M059J (cell line): Measurements from ENCODE around the gene SP110. TPM values are rescaled to one million over a fixed set of nuclear protein-coding genes. Genes with fewer than 3 reads are reported as not detected.
"Not testable (repeated sequence)": the region's sequence is repeated elsewhere in the genome, so short reads cannot be mapped to it uniquely, and the experiment has no call there.

ENCODE experiments used
- DNase-seq: peaks from one replicate; pipeline ENCODE4 v3.0.0-alpha.2; 2012; ENCODE audit warnings: low read depth
- total RNA-seq: library from RNA; depleted of rRNA; stranded (reverse); fragments of >200 nt; shearing (Covaris generic); gene quantifications from 2 replicates; pipeline ENCODE4 v1.2.3, GENCODE V29; 2014; rRNA removed

SP110 gene
- total RNA-seq, result 71.1 and 93.4 TPM in 2 replicates

DNA sequence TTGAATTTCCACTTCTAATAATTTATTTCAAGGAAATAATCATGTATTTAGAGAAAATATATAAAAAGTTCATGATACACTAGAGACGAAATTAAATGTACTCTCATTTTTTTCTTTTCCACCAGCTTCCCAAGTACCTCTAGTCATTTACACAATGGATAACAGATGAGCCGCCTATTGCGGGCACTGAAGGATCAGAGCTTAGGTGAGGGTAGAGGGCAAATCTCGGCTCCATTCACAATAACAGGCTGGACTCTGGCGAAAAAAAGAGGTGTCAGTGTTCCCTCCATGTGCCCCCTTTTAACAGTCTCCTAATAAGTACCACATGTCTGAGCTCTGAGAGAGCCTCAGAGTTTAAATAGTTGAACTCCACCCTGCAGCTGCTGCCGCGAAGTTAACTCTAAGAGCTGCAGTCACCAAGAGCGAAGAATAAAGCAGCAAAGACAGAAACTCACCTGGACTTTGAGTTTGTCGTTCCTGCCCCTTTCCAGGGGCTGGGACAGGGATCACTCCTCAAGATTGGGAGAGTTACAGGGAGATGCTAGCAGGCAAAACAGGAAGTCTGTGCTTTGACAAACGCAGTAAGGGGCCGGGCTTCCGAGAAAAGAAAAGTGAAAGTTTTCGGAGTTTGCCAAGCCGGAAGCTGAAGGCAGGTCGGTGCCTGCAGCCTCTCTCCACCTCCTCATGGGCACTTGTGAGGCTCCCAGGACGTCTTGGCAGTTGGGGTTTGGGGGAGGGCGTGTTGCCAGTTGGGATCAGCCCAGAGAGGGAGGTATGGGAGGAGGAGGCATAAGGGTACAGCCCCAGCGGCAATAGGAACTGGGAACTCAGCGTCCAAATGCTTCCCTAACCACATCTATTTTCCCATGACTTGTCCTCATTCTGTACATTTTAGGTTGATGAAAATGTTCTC is at the start of gene SP110:
Gene SP110 (minus strand): TSS at position 566 of the 913 bp plus-strand sequence. CDS start 3,057 bp downstream, outside the sequence.
- peak; percentile 98 for DNase-seq

DNA sequence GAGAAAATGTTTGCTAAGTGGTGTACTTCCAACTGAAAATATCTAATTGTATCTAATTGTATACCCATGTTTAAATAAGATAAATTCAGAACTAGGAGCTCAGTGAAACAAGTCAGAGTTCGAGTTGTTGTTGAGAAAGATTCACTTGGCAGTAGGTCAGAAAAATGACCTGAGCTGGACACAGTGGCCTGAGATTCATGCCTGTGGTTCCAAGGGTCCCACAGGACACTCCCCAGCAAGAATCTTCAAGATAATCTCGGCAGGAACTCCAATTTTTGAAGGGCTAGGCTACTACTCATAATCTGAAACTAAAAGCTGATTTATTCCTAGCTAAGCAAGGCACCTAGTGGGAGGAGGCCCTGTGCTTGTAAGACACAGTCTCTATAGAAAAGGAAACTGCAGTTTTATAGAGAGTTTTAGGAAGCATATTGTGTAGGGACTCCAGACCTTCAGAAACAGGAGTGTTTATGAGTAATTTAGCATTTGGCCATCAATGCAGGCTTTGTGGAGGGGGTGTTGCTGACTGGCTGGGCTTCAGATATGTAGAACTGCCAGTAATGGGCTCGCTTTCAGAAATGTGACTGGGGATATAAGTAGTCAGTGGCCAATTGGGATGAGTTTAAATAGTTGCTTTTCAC is 48.9 kb upstream of the SP110 start:
- DNase-seq, result peak; percentile 28

- DNase-seq, result no peak
Measured at GRCh38 chr2:230267556-230267955, 47.8 kb upstream of the SP110 start.

GRCh38 chr2:230267059-230267458 is 47.3 kb upstream of the SP110 start:
- DNase-seq, result no peak

GRCh38 chr2:230266638-230267037 is 46.9 kb upstream of the SP110 start:
- DNase-seq, result no peak

DNA sequence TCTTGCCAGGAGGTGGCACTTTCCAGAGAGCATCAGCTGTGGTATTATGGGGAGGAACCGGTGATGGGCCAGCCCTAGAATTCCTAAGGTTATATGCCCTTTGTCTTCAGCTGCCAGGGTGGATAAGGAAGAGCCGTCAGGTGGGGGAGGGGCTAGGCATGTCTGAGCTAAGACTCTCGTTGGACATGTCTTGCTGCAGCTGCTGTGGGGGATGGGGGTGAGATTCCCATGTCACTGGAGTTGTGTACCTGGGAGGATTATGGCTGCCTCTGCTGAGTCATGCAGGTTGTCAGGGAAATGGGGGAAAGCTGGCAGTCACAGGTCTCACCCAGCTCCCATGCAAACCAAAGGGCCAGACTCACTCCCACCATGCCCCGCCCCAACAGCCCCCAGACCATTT is 45.2 kb upstream of the SP110 start:
- not testable (repeated sequence) for DNase-seq

- no peak for DNase-seq
Measured at GRCh38 chr2:230262246-230262645, 42.5 kb upstream of the SP110 start.

DNA sequence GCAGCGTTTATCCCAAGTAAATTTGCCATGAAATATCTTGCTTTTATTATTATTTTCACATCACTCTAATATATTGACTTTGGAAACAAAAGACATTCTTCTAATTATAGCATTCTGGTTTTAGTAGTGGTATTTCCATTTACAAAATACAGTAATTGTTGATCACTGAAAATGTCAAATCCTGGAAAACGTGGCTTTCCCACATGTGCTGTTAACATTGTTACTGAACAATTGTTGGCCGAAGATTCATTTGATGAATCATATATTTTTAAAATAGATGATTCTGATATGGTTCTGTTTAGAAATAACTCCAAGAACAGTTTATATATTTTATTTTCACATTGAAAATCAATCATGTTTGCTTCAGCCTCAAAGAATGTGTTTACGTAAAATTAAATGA is 38.7 kb upstream of the SP110 start:
- no peak for DNase-seq

DNA sequence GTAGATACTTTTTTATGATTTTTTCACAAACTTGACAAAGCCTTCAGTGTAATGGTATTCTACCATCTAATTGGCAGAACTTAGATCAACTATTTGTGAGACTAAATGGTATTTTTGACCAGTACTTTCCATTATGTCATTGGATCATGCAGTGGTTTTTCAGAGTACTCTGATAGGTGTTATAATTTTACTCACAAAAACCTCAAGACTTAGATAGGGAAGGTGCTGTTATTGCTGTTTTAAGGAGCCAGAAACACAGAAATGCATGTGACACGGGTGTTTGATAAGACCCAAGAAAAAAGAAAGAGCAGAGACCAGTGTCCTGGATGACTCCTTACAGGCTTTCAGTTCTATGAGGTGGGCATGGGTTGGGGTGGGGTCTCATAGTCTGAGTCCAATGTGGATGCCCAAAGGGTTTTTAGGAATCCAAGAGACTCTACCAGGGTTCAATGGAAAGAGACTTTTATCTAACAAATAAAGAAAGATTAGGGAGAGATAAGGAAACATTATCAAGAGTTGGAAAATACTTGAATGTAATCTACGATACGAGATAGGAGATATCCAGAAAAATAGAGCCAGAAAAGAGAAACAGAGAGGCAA is 37.0 kb upstream of the SP110 start:
- DNase-seq, result no peak

DNA sequence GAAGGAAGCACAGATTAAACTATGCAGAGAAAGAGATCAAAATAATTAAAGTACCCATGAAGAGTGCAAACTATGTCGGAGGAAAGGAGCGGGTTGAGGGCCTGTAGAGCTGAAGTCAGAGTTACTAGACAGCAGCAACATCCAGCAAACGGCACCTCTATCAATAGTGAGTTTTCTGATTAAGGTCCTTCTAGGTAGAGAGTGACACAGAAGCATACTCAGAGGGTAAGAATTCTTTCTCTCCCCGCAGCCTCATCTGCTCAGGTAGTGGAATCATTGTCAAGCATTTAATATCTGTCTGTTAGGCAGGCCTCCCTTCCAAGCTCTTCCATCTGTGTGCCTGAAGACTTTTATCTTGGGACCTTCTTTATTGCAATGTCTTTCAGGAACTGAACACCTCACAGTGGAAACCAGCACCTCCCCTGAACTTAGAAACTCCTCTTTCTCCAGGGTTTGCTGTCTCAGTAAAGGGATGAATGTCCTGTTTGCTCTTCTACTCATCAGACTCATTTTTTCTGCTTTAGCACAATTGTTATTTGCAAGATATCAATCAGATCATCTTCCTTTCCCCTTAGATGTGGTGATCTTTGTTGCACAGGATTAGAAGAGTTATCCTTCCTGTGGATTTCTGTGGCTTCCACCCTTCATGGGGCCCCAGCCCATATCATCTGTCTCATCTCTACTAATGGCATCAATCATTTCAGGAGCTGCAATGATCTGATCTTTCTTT is 34.5 kb upstream of the SP110 start:
- no peak for DNase-seq

GRCh38 chr2:230250231-230250630 is 30.4 kb upstream of the SP110 start:
- DNase-seq, result no peak

- no peak for DNase-seq
Measured at GRCh38 chr2:230246206-230246605, 26.4 kb upstream of the SP110 start.

- DNase-seq, result peak; percentile 67
Measured at GRCh38 chr2:230244211-230244610, 24.4 kb upstream of the SP110 start.

DNA sequence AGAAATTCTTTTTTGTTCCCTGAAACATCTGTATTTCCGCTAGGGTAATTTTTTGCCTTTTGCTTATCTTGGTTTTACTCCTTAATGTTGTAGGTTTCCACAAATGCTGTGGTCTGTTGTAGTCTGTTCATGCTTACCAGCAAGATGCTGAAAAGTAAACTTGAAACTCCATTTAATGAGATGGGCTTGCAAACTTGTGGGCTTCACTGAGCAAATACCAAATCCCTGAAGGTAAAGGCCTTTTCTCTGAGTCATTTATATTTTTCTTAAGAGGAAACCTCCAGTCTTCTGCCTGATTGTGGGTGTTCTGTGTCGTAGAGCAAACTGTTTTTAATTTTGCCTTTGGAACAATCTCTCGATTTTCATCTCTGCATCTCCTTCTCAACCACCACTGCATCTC is 15.1 kb upstream of the SP110 start:
- peak; percentile 58 for DNase-seq

GRCh38 chr2:230234122-230234722 is 14.4 kb upstream of the SP110 start:
- DNase-seq, result no peak

DNA sequence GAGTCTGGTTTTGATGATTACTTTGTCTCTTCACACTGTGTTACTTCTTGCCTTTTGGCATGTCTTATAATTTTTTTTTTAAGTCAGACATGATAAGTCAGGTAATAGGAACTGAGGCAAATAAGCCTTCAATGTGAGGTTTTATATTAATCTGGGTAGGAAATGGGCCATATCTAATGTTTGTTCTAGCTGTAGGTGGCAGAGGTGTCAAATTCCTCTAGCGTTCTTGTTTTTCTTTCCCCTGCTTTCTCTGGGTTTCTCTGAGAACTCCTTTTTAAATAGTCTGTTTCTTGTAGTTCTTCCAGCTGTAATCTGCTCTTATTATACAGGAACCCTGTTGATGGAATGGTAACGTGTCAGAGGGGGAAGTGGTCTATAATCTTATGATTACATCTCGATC is 11.5 kb upstream of the SP110 start:
- DNase-seq, result no peak

DNA sequence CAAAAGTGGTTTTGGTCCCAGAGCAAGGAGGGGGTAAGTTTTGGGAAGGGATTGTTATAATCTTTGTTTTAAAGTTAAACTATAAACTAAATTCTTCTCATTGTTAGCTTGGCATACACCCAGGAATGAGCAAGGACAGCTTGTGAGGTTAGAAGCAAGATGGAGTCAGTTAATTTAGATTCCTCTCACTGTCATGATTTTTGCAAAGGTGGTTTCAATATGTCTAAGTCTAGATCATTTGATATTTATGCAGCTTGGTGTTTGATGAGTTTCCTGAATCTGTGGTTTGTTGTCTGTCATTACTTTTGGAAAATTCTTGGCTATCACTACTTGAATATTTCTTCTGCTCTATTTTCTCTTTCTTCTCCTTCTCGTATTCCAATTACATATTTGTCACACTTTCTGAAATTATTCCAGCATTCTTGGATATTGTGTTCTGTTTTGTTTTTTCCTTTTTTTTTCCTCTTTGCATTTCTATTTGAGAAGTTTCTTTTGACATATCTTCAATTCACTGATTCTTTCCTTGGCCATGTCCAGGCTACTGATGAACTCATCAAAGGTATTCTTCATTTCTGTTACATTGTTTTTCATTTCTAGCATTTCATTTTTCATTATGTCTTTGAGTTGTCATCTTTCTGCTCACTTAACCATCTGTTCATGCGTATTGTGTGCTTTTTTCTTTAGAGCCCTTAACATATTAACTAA is 10.9 kb upstream of the SP110 start:
- DNase-seq, result no peak

DNA sequence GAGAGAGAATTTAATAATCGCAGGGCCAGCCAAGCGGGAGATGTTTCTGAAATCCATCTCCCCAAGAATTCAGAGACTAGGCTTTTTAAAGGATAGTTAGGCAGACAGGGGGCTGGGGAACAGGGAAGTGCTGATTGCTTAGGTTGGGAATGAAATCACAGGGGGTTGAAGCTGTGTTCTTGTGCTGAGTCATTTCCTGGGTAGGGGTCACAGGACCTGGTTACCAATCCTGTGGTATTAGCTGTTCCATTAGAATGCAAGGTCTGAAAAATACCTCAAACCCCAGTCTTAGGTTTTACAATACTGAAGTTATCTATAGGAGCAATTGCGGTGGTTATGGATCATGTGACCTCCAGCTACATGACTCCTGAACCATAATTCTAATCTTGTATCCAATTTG is 10.3 kb upstream of the SP110 start:
- peak; percentile 90 for DNase-seq

- DNase-seq, result no peak
Measured at GRCh38 chr2:230227216-230227615, 7.4 kb upstream of the SP110 start.

- DNase-seq, result no peak
Measured at GRCh38 chr2:230226051-230226551, 6.3 kb upstream of the SP110 start.

DNA sequence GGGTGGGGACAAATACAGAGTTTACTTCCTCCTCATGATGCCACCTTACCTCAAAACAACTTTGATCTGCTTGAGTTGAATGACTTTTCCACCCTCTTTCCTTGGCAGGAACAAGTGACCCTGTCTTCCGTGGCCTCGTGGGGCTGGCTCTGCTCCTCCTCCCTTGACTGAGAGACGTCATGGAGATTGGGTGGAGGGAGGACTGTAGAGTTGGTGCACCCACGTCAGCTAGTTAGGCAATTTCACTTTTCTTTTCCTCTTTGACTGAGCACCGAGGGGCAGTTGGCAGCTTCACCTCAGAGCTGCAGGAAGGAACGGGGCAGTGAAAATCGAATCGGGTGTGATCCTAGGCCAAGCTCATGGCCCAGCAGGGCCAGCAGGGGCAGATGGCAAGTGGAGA is 5.7 kb upstream of the SP110 start, which contains the start of gene SP140:
Gene SP140 (plus strand): TSS at position 251 of the 400 bp plus-strand sequence. CDS start 109 bp downstream, at position 360.
- no peak for DNase-seq
